Esophagus (tissue), 2 donors: ENCODE data around the gene DNLZ. TPM values are rescaled to one million over a fixed set of nuclear protein-coding genes. Genes with fewer than 3 reads are reported as not detected.
A peak's percentile ranks its signal among the peaks of the same experiment; 100 is the strongest.

ENCODE experiments used
- H3K27ac ChIP-seq, 2 donors: one replicate each; pipeline ENCODE4 v1.5.1; 2013; ENCODE audit warnings: low read depth in 2 of 2, mild to moderate bottlenecking in 2 of 2, inconsistent platforms in 1 of 2, low read length in 1 of 2, moderate library complexity in 1 of 2
- H3K27me3 ChIP-seq, 2 donors: one replicate each; pipeline ENCODE4 v1.6.1; 2013; ENCODE audit warnings: low read length in 2 of 2, control low read depth in 1 of 2, mild to moderate bottlenecking in 1 of 2; ENCODE audit not compliant: insufficient read depth in 2 of 2, control insufficient read depth in 1 of 2
- H3K36me3 ChIP-seq, 2 donors: one replicate each; pipeline ENCODE4 v1.6.1; 2013; ENCODE audit warnings: low read length in 1 of 2; ENCODE audit not compliant: control insufficient read depth in 2 of 2, insufficient read depth in 2 of 2
- H3K4me1 ChIP-seq, 2 donors: one replicate each; pipeline ENCODE4 v1.6.1; 2013; ENCODE audit warnings: low read length in 1 of 2; ENCODE audit not compliant: control insufficient read depth in 2 of 2, insufficient read depth in 2 of 2
- H3K4me3 ChIP-seq, 2 donors: one replicate each; pipeline ENCODE4 v1.5.1; 2013; ENCODE audit warnings: low read length in 2 of 2, mild to moderate bottlenecking in 2 of 2, low read depth in 1 of 2, moderate library complexity in 1 of 2
- H3K9me3 ChIP-seq, 2 donors: one replicate each; pipeline ENCODE4 v1.6.1; 2013; ENCODE audit warnings: mild to moderate bottlenecking in 2 of 2, low read depth in 1 of 2, low read length in 1 of 2, moderate library complexity in 1 of 2; ENCODE audit not compliant: control insufficient read depth in 2 of 2, insufficient read depth in 1 of 2
- WGBS, 2 donors: extraction: QIAGEN DNeasy Blood & Tissue Kit; methylation state at CpG; one replicate each; pipeline ENCODE4 v1.1.7; 2013; 5-methylcytosine and 5-hydroxymethylcytosine counted together
- polyA plus RNA-seq, 2 donors: library from polyadenylated mRNA; stranded (reverse); fragments of 200-250 nt; gene quantifications; one replicate each; pipeline ENCODE4 v1.2.3, GENCODE V29; 2013
- donor health status: healthy with polysubstance abuse.
- donor health status: Bipolar disorder and iron deficiency.

DNLZ gene
- polyA plus RNA-seq, 2 donors: 7.1 to 10.1 TPM

- Histone ChIP-seq H3K36me3 (no peaks in the 10 kb centered on the region), H3K4me1 (peaks cover 0 to 17% of the 10 kb centered on the region in 2 donors), H3K4me3 (no peak overlapping the region), H3K9me3 (no peaks in the 10 kb centered on the region), H3K27ac (peak overlapping the region in 1 of 2 donors; percentile 37), H3K27me3 (no peaks in the 10 kb centered on the region)
- WGBS, 2 donors: 88 to 91% methylated on average over 19 to 21 of the region's 21 CpGs
Measured at GRCh38 chr9:136372006-136372405, 8.5 kb upstream of the DNLZ start.

- H3K4me3 ChIP-seq: no peak overlapping the region
- WGBS, 2 donors: 86 to 89% methylated on average over 11 to 13 of the region's 13 CpGs
- no peak overlapping the region for H3K27ac ChIP-seq
- peaks cover 0 to 17% of the 10 kb centered on the region in 2 donors for H3K4me1 ChIP-seq
- H3K27me3 ChIP-seq: no peaks in the 10 kb centered on the region
- H3K9me3 ChIP-seq: no peaks in the 10 kb centered on the region
- no peaks in the 10 kb centered on the region for H3K36me3 ChIP-seq
Measured at GRCh38 chr9:136371533-136371880, 8.0 kb upstream of the DNLZ start.

- H3K27me3 ChIP-seq: no peaks in the 10 kb centered on the region
- WGBS, 2 donors: 91 to 92% methylated on average over 52 to 54 of the region's 54 CpGs
- H3K36me3 ChIP-seq: no peaks in the 10 kb centered on the region
- no peaks in the 10 kb centered on the region for H3K9me3 ChIP-seq
- H3K27ac ChIP-seq: no peak overlapping the region
- peaks cover 0 to 17% of the 10 kb centered on the region in 2 donors for H3K4me1 ChIP-seq
- no peak overlapping the region for H3K4me3 ChIP-seq
Measured at GRCh38 chr9:136370687-136371532, 7.4 kb upstream of the DNLZ start.

- no peak overlapping the region for H3K27ac ChIP-seq
- no peaks in the 10 kb centered on the region for H3K27me3 ChIP-seq
- no peaks in the 10 kb centered on the region for H3K9me3 ChIP-seq
- peaks cover 0 to 17% of the 10 kb centered on the region in 2 donors for H3K4me1 ChIP-seq
- no peak overlapping the region for H3K4me3 ChIP-seq
- WGBS, 2 donors: 92 to 94% methylated on average over 19 of the region's 19 CpGs
- no peaks in the 10 kb centered on the region for H3K36me3 ChIP-seq
Measured at GRCh38 chr9:136370037-136370436, 6.5 kb upstream of the DNLZ start.

- H3K27ac ChIP-seq: no peak overlapping the region
- no peaks in the 10 kb centered on the region for H3K9me3 ChIP-seq
- WGBS, 2 donors: 64 to 74% methylated on average over 18 of the region's 18 CpGs
- no peaks in the 10 kb centered on the region for H3K36me3 ChIP-seq
- no peaks in the 10 kb centered on the region for H3K27me3 ChIP-seq
- no peak overlapping the region for H3K4me3 ChIP-seq
- H3K4me1 ChIP-seq: peaks cover 4 to 24% of the 10 kb centered on the region in 2 donors
Measured at GRCh38 chr9:136368190-136368589, 4.6 kb upstream of the DNLZ start.

- 84% methylated on average over 42 to 45 of the region's 45 CpGs for WGBS, 2 donors
- Histone ChIP-seq H3K4me1 (peaks cover 4 to 18% of the 10 kb centered on the region in 2 donors), H3K4me3 (no peak overlapping the region), H3K27me3 (no peaks in the 10 kb centered on the region), H3K9me3 (no peaks in the 10 kb centered on the region), H3K36me3 (no peaks in the 10 kb centered on the region), H3K27ac (no peak overlapping the region)
Measured at GRCh38 chr9:136367296-136368145, 4.0 kb upstream of the DNLZ start.

GRCh38 chr9:136366826-136367225 is 3.3 kb upstream of the DNLZ start:
- Histone ChIP-seq H3K4me1 (peaks cover 4 to 14% of the 10 kb centered on the region in 2 donors), H3K36me3 (peaks cover 0 to 1% of the 10 kb centered on the region in 2 donors), H3K4me3 (no peak overlapping the region), H3K27me3 (no peaks in the 10 kb centered on the region), H3K9me3 (no peaks in the 10 kb centered on the region), H3K27ac (no peak overlapping the region)
- 82 to 87% methylated on average over 9 of the region's 9 CpGs for WGBS, 2 donors

- no peaks in the 10 kb centered on the region for H3K27me3 ChIP-seq
- H3K36me3 ChIP-seq: peaks cover 0 to 3% of the 10 kb centered on the region in 2 donors
- no peak overlapping the region for H3K4me3 ChIP-seq
- H3K4me1 ChIP-seq: peaks cover 4 to 16% of the 10 kb centered on the region in 2 donors
- H3K27ac ChIP-seq: no peak overlapping the region
- WGBS, 2 donors: 68 to 78% methylated on average over 9 of the region's 9 CpGs
- H3K9me3 ChIP-seq: no peaks in the 10 kb centered on the region
Measured at GRCh38 chr9:136365775-136366222, 2.3 kb upstream of the DNLZ start.

GRCh38 chr9:136364942-136365774 is 1.6 kb upstream of the DNLZ start:
- Histone ChIP-seq H3K27ac (no peak overlapping the region), H3K36me3 (peaks cover 0 to 3% of the 10 kb centered on the region in 2 donors), H3K27me3 (no peaks in the 10 kb centered on the region), H3K9me3 (no peaks in the 10 kb centered on the region), H3K4me3 (no peak overlapping the region), H3K4me1 (peaks cover 4 to 14% of the 10 kb centered on the region in 2 donors)
- WGBS, 2 donors: 73 to 77% methylated on average over 31 of the region's 31 CpGs
